NOMO-1 treated with dmso at 0.1 percent for 144 hours (cell line): ENCODE measurements around the gene CISH.
A peak's percentile ranks its signal among the peaks of the same experiment; 100 is the strongest.

ENCODE experiments used
- DNase-seq: peaks from one replicate; lab custom pipeline; 2025; ENCODE audit not compliant: unreplicated experiment; lab: John Stamatoyannopoulos, UW

CISH gene

GRCh38 chr3:50637945-50638344 lies 26.4 kb upstream of the CISH start:
- no peak for DNase-seq

GRCh38 chr3:50637011-50637410 lies 25.4 kb upstream of the CISH start:
- DNase-seq: no peak

- DNase-seq: no peak
These were observed 23.5 kb upstream of the CISH start for GRCh38 chr3:50635066-50635465.

GRCh38 chr3:50633230-50633790 lies 21.7 kb upstream of the CISH start:
- no peak for DNase-seq

- DNase-seq: peak; percentile 77
These were observed 20.9 kb upstream of the CISH start for GRCh38 chr3:50632450-50632849.

- no peak for DNase-seq
These were observed 19.3 kb upstream of the CISH start for GRCh38 chr3:50630877-50631276.

- DNase-seq: no peak
These were observed 18.8 kb upstream of the CISH start for GRCh38 chr3:50630394-50630793.

- no peak for DNase-seq
These were observed 17.0 kb upstream of the CISH start for GRCh38 chr3:50628601-50629000.

- peak; percentile 15 for DNase-seq
These were observed 16.0 kb upstream of the CISH start for GRCh38 chr3:50627407-50628051.

- no peak for DNase-seq
These were observed 14.8 kb upstream of the CISH start for GRCh38 chr3:50626401-50626800.

GRCh38 chr3:50625231-50626182 lies 13.9 kb upstream of the CISH start:
- DNase-seq: no peak

- no peak for DNase-seq
These were observed 13.1 kb upstream of the CISH start for GRCh38 chr3:50624634-50625033.

- DNase-seq: no peak
These were observed 12.4 kb upstream of the CISH start for GRCh38 chr3:50623840-50624474.

- no peak for DNase-seq
These were observed 11.3 kb upstream of the CISH start for GRCh38 chr3:50622881-50623280.

GRCh38 chr3:50620820-50621219 lies 9.2 kb upstream of the CISH start:
- no peak for DNase-seq

- peak; percentile 91 for DNase-seq
These were observed 8.8 kb upstream of the CISH start for GRCh38 chr3:50620420-50620819.

GRCh38 chr3:50617911-50618481 lies 6.4 kb upstream of the CISH start:
- DNase-seq: no peak

GRCh38 chr3:50617096-50617791 lies 5.7 kb upstream of the CISH start, which contains the start of gene MAPKAPK3:
TSS of gene MAPKAPK3 (plus strand) at chr3:50617151. CDS start at chr3:50617566, 415 bp downstream.
- no peak for DNase-seq

- DNase-seq: peak; percentile 91
These were observed 5.2 kb upstream of the CISH start for GRCh38 chr3:50616770-50617095.

- peak; percentile 61 for DNase-seq
These were observed 4.6 kb upstream of the CISH start for GRCh38 chr3:50616003-50616769.
